HCT116 (cell line): ENCODE results near the gene CENPP.

Experiments
- EZH2 ChIP-seq: fragments of 200-600 bp; sonication (generic); IDR thresholded peaks from 2 replicates; pipeline ENCODE4 v1.6.1; 2017; ENCODE audit warnings: antibody characterized with exemption, mixed run types
- POLR2A ChIP-seq: IDR thresholded peaks from 2 replicates; pipeline ENCODE4 v1.7.0; 2011; ENCODE audit warnings: borderline replicate concordance; ENCODE audit not compliant: insufficient read depth, insufficient read length; ENCODE audit errors: extremely low read depth
- POLR2AphosphoS5 ChIP-seq: IDR thresholded peaks from 2 replicates; pipeline ENCODE4 v1.6.1; 2011; ENCODE audit warnings: mild to moderate bottlenecking, low read depth, low read length, moderate library complexity
- RAD21 ChIP-seq: IDR thresholded peaks from 2 replicates; pipeline ENCODE4 v1.6.1; 2012; ENCODE audit warnings: low read depth, mild to moderate bottlenecking
- SP1 ChIP-seq: IDR thresholded peaks from 2 replicates; pipeline ENCODE4 v1.6.1; 2012; ENCODE audit warnings: low read depth
- TF ChIP-seq, protein P1 (sequence below), 3 experiments: fragments of 200-600 bp in 1 of 3; sonication (generic) in 1 of 3; IDR thresholded peaks in 2 of 3; conservative IDR thresholded peaks in 1 of 3; 2 replicates each; pipeline ENCODE4 v1.5.1; 2012 to 2017; ENCODE audit warnings: low read depth in 2 of 3, low read length in 2 of 3, antibody characterized with exemption in 1 of 3, borderline replicate concordance in 1 of 3, control low read depth in 1 of 3, mild to moderate bottlenecking in 1 of 3, mixed read lengths in 1 of 3, mixed run types in 1 of 3, moderate library complexity in 1 of 3; ENCODE audit not compliant: insufficient read depth in 1 of 3
- TF ChIP-seq, protein P2 (sequence below): IDR thresholded peaks from 2 replicates; pipeline ENCODE4 v1.6.1; 2012; ENCODE audit warnings: low read depth
- TF ChIP-seq, protein P3 (sequence below): IDR thresholded peaks from 2 replicates; pipeline ENCODE4 v1.6.1; 2012
- TF ChIP-seq, protein P4 (sequence below): IDR thresholded peaks from 2 replicates; pipeline ENCODE4 v1.6.1; 2012

DNA sequence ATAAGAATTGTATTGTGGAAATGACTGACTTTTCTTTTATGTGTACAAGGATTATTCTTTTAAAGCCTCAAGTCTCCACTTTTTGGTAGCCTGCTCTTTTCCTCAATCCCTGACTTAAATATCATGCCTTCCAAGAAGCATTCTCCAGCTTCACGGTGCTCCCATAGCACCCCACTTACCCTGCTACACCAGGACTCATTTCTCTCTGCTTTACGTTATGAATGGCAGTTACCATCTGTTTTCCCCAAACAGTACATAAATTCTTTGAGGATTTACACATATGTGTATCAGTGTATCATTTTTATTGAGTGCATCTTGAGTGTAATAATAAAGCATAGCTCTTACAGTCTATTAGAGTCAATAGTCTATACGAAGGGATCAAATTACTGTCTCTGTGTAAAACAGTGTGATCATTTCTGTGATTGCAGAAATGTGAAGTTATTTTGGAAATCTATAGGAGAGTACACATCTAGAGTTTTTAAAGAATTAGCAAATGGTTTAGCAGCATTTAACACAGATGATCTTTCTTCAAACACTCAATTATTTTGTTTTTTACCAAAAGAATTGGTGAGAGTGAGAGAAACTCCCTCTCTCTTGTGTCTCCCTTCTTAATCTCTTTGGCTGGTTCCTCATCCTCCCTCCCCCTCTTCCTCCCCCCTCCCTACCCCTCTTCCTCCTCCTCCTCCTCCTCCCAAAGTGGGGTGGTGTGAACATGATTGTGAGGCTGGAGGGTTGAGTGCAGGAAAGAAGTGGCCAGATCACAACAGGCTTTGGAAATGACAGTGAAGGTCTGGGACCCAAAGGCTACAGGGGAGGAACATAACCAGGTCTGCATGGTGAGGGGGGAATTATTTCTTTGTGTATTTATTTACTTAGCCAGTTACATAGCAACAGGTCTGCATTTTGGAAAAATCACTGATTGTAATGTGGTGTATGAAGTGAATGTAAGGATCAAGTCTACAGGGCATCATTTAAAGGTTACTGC is 237.7 kb downstream of the CENPP start:
- TF ChIP-seq POLR2AphosphoS5 (no peak), POLR2A (no peak), SP1 (no peak), EZH2 (no peak), RAD21 (no peak)
- TF ChIP-seq, protein P1, sequence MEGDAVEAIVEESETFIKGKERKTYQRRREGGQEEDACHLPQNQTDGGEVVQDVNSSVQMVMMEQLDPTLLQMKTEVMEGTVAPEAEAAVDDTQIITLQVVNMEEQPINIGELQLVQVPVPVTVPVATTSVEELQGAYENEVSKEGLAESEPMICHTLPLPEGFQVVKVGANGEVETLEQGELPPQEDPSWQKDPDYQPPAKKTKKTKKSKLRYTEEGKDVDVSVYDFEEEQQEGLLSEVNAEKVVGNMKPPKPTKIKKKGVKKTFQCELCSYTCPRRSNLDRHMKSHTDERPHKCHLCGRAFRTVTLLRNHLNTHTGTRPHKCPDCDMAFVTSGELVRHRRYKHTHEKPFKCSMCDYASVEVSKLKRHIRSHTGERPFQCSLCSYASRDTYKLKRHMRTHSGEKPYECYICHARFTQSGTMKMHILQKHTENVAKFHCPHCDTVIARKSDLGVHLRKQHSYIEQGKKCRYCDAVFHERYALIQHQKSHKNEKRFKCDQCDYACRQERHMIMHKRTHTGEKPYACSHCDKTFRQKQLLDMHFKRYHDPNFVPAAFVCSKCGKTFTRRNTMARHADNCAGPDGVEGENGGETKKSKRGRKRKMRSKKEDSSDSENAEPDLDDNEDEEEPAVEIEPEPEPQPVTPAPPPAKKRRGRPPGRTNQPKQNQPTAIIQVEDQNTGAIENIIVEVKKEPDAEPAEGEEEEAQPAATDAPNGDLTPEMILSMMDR (IDR thresholded peaks at IDR 0.05 in 2 of 3, conservative IDR thresholded peaks at IDR 0.05 in 1 of 3; ENCODE audit: borderline replicate concordance in 1 of 3, insufficient read depth in 1 of 3, low read depth in 2 of 3, low read length in 2 of 3), result no peak
- TF ChIP-seq, protein P2, sequence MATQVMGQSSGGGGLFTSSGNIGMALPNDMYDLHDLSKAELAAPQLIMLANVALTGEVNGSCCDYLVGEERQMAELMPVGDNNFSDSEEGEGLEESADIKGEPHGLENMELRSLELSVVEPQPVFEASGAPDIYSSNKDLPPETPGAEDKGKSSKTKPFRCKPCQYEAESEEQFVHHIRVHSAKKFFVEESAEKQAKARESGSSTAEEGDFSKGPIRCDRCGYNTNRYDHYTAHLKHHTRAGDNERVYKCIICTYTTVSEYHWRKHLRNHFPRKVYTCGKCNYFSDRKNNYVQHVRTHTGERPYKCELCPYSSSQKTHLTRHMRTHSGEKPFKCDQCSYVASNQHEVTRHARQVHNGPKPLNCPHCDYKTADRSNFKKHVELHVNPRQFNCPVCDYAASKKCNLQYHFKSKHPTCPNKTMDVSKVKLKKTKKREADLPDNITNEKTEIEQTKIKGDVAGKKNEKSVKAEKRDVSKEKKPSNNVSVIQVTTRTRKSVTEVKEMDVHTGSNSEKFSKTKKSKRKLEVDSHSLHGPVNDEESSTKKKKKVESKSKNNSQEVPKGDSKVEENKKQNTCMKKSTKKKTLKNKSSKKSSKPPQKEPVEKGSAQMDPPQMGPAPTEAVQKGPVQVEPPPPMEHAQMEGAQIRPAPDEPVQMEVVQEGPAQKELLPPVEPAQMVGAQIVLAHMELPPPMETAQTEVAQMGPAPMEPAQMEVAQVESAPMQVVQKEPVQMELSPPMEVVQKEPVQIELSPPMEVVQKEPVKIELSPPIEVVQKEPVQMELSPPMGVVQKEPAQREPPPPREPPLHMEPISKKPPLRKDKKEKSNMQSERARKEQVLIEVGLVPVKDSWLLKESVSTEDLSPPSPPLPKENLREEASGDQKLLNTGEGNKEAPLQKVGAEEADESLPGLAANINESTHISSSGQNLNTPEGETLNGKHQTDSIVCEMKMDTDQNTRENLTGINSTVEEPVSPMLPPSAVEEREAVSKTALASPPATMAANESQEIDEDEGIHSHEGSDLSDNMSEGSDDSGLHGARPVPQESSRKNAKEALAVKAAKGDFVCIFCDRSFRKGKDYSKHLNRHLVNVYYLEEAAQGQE, result no peak
- TF ChIP-seq, protein P3, sequence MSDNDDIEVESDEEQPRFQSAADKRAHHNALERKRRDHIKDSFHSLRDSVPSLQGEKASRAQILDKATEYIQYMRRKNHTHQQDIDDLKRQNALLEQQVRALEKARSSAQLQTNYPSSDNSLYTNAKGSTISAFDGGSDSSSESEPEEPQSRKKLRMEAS, result no peak
- TF ChIP-seq, protein P4, sequence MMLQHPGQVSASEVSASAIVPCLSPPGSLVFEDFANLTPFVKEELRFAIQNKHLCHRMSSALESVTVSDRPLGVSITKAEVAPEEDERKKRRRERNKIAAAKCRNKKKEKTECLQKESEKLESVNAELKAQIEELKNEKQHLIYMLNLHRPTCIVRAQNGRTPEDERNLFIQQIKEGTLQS, result no peak
